A549 (cell line): ENCODE data around the gene ERMARD. TPM values are rescaled to one million over a fixed set of nuclear protein-coding genes. Genes with fewer than 3 reads are reported as not detected.

Experiments used
- ATAC-seq, 2 experiments: fragments of 200-7000 bp in 1 of 2; fragments of >200 bp in 1 of 2; cut with Nextera tagmentation in 1 of 2; cut with Tn5 transposase in 1 of 2; 3 replicates each; pipeline versions ENCODE4 v1.8.0 to v1.9.1; 2018 to 2020; ENCODE audit warnings: mild to moderate bottlenecking in 1 of 2, moderate library complexity in 1 of 2
- CTCF ChIA-PET: fragments of 300-600 bp; sonication (Branson Sonifier 250); formaldehyde crosslinking; extraction: SDS; loops from one replicate; lab custom pipeline; 2021; ENCODE audit warnings: antibody characterized with exemption, inconsistent platforms; lab: Yijun Ruan, JAX
- POLR2A ChIA-PET: fragments of 350-600 bp; formaldehyde crosslinking; extraction: SDS; loops from one replicate; lab custom pipeline; 2021; ENCODE audit warnings: antibody characterized with exemption, inconsistent platforms; lab: Yijun Ruan, JAX
- DNase-seq, 2 experiments: peaks; one replicate each; pipeline versions ENCODE4 v3.0.0 to v3.0.0-alpha.2; 2011 to 2016; ENCODE audit warnings: low read depth in 1 of 2, low spot score in 1 of 2
- FAIRE-seq: peaks from 2 replicates; lab custom pipeline; 2011; peaks lifted over from hg19 to GRCh38; lab: Jason Lieb, UNC
- H3K27ac ChIP-seq, 2 experiments: fragments of >200 bp; sonication (Bioruptor Twin); formaldehyde crosslinking; 3 replicates each; pipeline ENCODE4 v1.5.1; 2016 to 2017
- H3K4me1 ChIP-seq: fragments of >200 bp; sonication (Bioruptor Twin); formaldehyde crosslinking; 3 replicates; pipeline ENCODE4 v1.6.1; 2016
- H3K4me2 ChIP-seq: fragments of >200 bp; sonication (Bioruptor Twin); formaldehyde crosslinking; 3 replicates; pipeline ENCODE4 v1.6.1; 2016
- H3K4me3 ChIP-seq: fragments of >200 bp; sonication (Bioruptor Twin); formaldehyde crosslinking; 3 replicates; pipeline ENCODE4 v1.5.1; 2016
- H3K9me3 ChIP-seq: fragments of >200 bp; sonication (Bioruptor Twin); formaldehyde crosslinking; 3 replicates; pipeline ENCODE4 v1.6.1; 2016
- ATOH8 ChIP-seq: fragments of 250-450 bp; sonication (Bioruptor Pico); IDR thresholded peaks from 2 replicates; pipeline ENCODE4 v1.5.0; 2020; ENCODE audit warnings: low read depth, mild to moderate bottlenecking, moderate library complexity
- CBX2 ChIP-seq: fragments of 200-600 bp; sonication (generic); IDR thresholded peaks from 2 replicates; pipeline ENCODE4 v1.6.1; 2016; ENCODE audit warnings: low read depth, mild to moderate bottlenecking, borderline replicate concordance
- CEBPB ChIP-seq, 2 experiments: fragments of >200 bp in 1 of 2; sonication (Bioruptor Twin) in 1 of 2; formaldehyde crosslinking in 1 of 2; IDR thresholded peaks; 2 replicates each; pipeline ENCODE4 v1.6.1; 2012 to 2016
- E2F6 ChIP-seq: IDR thresholded peaks from 2 replicates; pipeline ENCODE4 v1.6.1; 2012; ENCODE audit warnings: low read depth, borderline replicate concordance
- EHF ChIP-seq: fragments of 250-450 bp; sonication (Bioruptor Pico); IDR thresholded peaks from 2 replicates; pipeline ENCODE4 v1.5.0; 2020; ENCODE audit warnings: mild to moderate bottlenecking
- EHMT2 ChIP-seq: fragments of 200-600 bp; sonication (generic); IDR thresholded peaks from 2 replicates; pipeline ENCODE4 v1.6.1; 2016; ENCODE audit warnings: antibody characterized with exemption, low read depth, mild to moderate bottlenecking, moderate library complexity
- EP300 ChIP-seq, 2 experiments: fragments of >200 bp; sonication (Bioruptor Twin); formaldehyde crosslinking; IDR thresholded peaks; 2 replicates in 1 of 2; 3 replicates in 1 of 2; pipeline ENCODE4 v1.6.1; 2016 to 2017
- FOXS1 ChIP-seq: fragments of 250-450 bp; sonication (Bioruptor Pico); IDR thresholded peaks from 2 replicates; pipeline ENCODE4 v1.5.0; 2020; ENCODE audit warnings: mild to moderate bottlenecking, moderate library complexity
- GATA3 ChIP-seq: IDR thresholded peaks from 2 replicates; pipeline ENCODE4 v1.6.1; 2012; ENCODE audit warnings: borderline replicate concordance
- HDAC2 ChIP-seq: fragments of 200-600 bp; sonication (generic); IDR thresholded peaks from 2 replicates; pipeline ENCODE4 v1.6.1; 2016
- HOXA7 ChIP-seq: fragments of 250-450 bp; sonication (Bioruptor Pico); IDR thresholded peaks from 2 replicates; pipeline ENCODE4 v1.5.0; 2020; ENCODE audit warnings: mild to moderate bottlenecking, moderate library complexity
- JUN ChIP-seq, 2 experiments: fragments of >200 bp; sonication (Bioruptor Twin); formaldehyde crosslinking; IDR thresholded peaks; 2 replicates in 1 of 2; 3 replicates in 1 of 2; pipeline ENCODE4 v1.6.1; 2016 to 2017
- JUNB ChIP-seq: fragments of >200 bp; sonication (Bioruptor Twin); formaldehyde crosslinking; IDR thresholded peaks from 2 replicates; pipeline ENCODE4 v1.6.1; 2016
- MAX ChIP-seq: IDR thresholded peaks from 2 replicates; pipeline ENCODE4 v1.6.1; 2012
- MYC ChIP-seq: IDR thresholded peaks from 2 replicates; pipeline ENCODE4 v1.6.1; 2012; ENCODE audit warnings: mild to moderate bottlenecking, inconsistent platforms, low read length, improper control_type of control experiment, borderline replicate concordance
- NFE2L2 ChIP-seq: fragments of 150-350 bp; conservative IDR thresholded peaks from 2 replicates; pipeline ENCODE4 v1.6.1; 2014; ENCODE audit warnings: low read length
- NPAS2 ChIP-seq: fragments of 250-450 bp; sonication (Bioruptor Pico); IDR thresholded peaks from 2 replicates; pipeline ENCODE4 v1.8.0; 2022; ENCODE audit warnings: mild to moderate bottlenecking, moderate library complexity, borderline replicate concordance
- RCOR1 ChIP-seq: fragments of 150-350 bp; IDR thresholded peaks from 2 replicates; pipeline ENCODE4 v1.6.1; 2014; ENCODE audit warnings: antibody characterized with exemption, low read length, low read depth
- RFX5 ChIP-seq: fragments of 450-650 bp; IDR thresholded peaks from 2 replicates; pipeline ENCODE4 v1.7.1; 2014; ENCODE audit warnings: antibody characterized with exemption, mild to moderate bottlenecking, moderate library complexity
- SMC3 ChIP-seq: fragments of >200 bp; sonication (Bioruptor Twin); formaldehyde crosslinking; IDR thresholded peaks from 3 replicates; pipeline ENCODE4 v1.6.1; 2018; ENCODE audit warnings: inconsistent platforms
- TFCP2L1 ChIP-seq: fragments of 250-450 bp; sonication (Bioruptor Pico); IDR thresholded peaks from 2 replicates; pipeline ENCODE4 v1.5.0; 2021; ENCODE audit warnings: mild to moderate bottlenecking
- TP53 ChIP-seq: fragments of 250-450 bp; sonication (Bioruptor Pico); IDR thresholded peaks from 2 replicates; pipeline ENCODE4 v1.5.0; 2021; ENCODE audit warnings: mild to moderate bottlenecking, moderate library complexity
- ZNF302 ChIP-seq: fragments of 250-450 bp; sonication (Bioruptor Pico); IDR thresholded peaks from 2 replicates; pipeline ENCODE4 v1.9.0; 2021; ENCODE audit warnings: inconsistent platforms, mild to moderate bottlenecking, moderate library complexity
- ZSCAN20 ChIP-seq: fragments of 250-450 bp; sonication (Bioruptor Pico); IDR thresholded peaks from 2 replicates; pipeline ENCODE4 v1.8.0; 2022; ENCODE audit warnings: mild to moderate bottlenecking, moderate library complexity
- WGBS: methylation state at CpG from one replicate; pipeline ENCODE4 v1.1.6; 2017; ENCODE audit errors: missing lambda C conversion rate; 5-methylcytosine and 5-hydroxymethylcytosine counted together
- polyA plus RNA-seq, 4 experiments: library from polyadenylated mRNA; depleted of rRNA in 3 of 4; stranded (reverse); fragments of >200 nt; fragmentation: RNase III in 1 of 4; extraction: RNeasy Plus Mini Kit Qiagen cat#74134 plus additional on column Dnase treatment in 1 of 4; gene quantifications; 2 replicates in 3 of 4; 3 replicates in 1 of 4; pipeline ENCODE4 v1.2.3, GENCODE V29; 2011 to 2017
- TF ChIP-seq, protein P1 (sequence below): fragments of 450-650 bp; IDR thresholded peaks from 2 replicates; pipeline ENCODE4 v1.6.1; 2014; ENCODE audit warnings: antibody characterized with exemption

Gene ERMARD
- polyA plus RNA-seq, 2 of the 4 experiments (the other 2 are of a cell fraction) = 8.5 to 22.5 TPM

- no peak overlapping the region for H3K4me3 ChIP-seq
- peaks cover 5% of the 10 kb centered on the region for H3K4me1 ChIP-seq
- ChIA-PET POLR2A (no interaction called here), CTCF (interaction anchor here (0.9 kb wide), 1 partner anchor 753 kb away, joined by 3 read pairs; no protein-coding TSS in a partner anchor)
- no peak for FAIRE-seq
- no peak overlapping the region for H3K4me2 ChIP-seq
- DNase-seq = no peak
- H3K9me3 ChIP-seq = no peaks in the 10 kb centered on the region
- TF ChIP-seq CBX2 = no peak
- no peak for TF ChIP-seq FOXS1 (CRISPR knock-in tag)
- no peak for TF ChIP-seq ATOH8 (CRISPR knock-in tag)
- no peak for TF ChIP-seq JUN (IDR thresholded peaks at IDR 0.05)
- TF ChIP-seq GATA3 = no peak
- TF ChIP-seq ZSCAN20 = no peak
- TF ChIP-seq ZNF302 (CRISPR knock-in tag) = no peak
- TF ChIP-seq MAX = no peak
- no peak for TF ChIP-seq NFE2L2
- no peak for TF ChIP-seq EHF
- TF ChIP-seq, protein P1, sequence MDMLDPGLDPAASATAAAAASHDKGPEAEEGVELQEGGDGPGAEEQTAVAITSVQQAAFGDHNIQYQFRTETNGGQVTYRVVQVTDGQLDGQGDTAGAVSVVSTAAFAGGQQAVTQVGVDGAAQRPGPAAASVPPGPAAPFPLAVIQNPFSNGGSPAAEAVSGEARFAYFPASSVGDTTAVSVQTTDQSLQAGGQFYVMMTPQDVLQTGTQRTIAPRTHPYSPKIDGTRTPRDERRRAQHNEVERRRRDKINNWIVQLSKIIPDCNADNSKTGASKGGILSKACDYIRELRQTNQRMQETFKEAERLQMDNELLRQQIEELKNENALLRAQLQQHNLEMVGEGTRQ = no peak
- TF ChIP-seq TP53 = no peak
- TF ChIP-seq JUNB = no peak
- no peak for TF ChIP-seq SMC3
- no peak for TF ChIP-seq NPAS2 (CRISPR knock-in tag)
- 65% methylated on average over 3 of the region's 3 CpGs for WGBS
- H3K27ac ChIP-seq = no peak overlapping the region
- ATAC-seq = no peak
These were observed 41.4 kb upstream of the ERMARD start for GRCh38 chr6:169710009-169710408.

DNA sequence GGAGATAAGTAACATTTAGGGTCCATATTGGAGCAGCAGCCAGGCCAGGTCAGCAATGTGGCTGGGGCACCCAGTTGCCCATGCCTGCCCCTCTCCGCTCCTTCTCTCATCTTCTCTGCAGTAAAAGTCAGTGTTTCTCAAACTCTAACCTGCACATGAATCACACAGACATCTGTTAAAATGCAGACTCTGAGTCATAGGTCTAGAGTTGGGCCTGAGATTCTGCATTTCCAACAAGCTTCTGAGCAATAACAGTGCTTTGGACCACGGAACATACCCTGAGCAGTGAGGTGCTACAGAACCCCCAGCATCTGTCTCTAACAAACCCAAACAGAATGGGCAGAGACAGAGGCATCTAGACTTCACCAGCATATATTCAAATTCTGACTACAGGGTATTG, 37.2 kb upstream of the ERMARD start:
- Histone ChIP-seq H3K4me1 (0 out of 3 replicates have a peak, but pooled peaks cover 2% of the 10 kb centered on the region), H3K9me3 (no peaks in the 10 kb centered on the region), H3K4me3 (no peak overlapping the region), H3K27ac (no peak overlapping the region), H3K4me2 (no peak overlapping the region)
- POLR2A ChIA-PET = no interaction called here
- 72% methylated on average over 2 of the region's 2 CpGs for WGBS
- ATAC-seq (no peak), DNase-seq (no peak), FAIRE-seq (no peak)
- no peak for TF ChIP-seq RFX5
- no peak for TF ChIP-seq MAX
- TF ChIP-seq HDAC2 = no peak
- TF ChIP-seq EHMT2 = no peak
- TF ChIP-seq RCOR1 = no peak
- no peak for TF ChIP-seq EP300 (IDR thresholded peaks at IDR 0.05)
- no peak for TF ChIP-seq HOXA7
- TF ChIP-seq TFCP2L1 (CRISPR knock-in tag) = no peak
- TF ChIP-seq E2F6 = no peak
- no peak for TF ChIP-seq MYC
- TF ChIP-seq CEBPB (IDR thresholded peaks at IDR 0.05) = no peak
- CTCF ChIA-PET = no interaction called here
